Gastrocnemius medialis (tissue), 4 donors: Measurements from ENCODE around the gene SVEP1.

Experiments used
- POLR2A ChIP-seq, 2 donors: fragments of 450-650 bp; IDR thresholded peaks; one replicate each; pipeline ENCODE4 v1.6.1; 2017; ENCODE audit warnings: antibody characterized with exemption in 2 of 2, mild to moderate bottlenecking in 2 of 2, moderate library complexity in 2 of 2
- TF ChIP-seq, protein P1 (sequence below), 5 experiments: fragments of 450-650 bp in 3 of 5; fragments of 200-600 bp in 2 of 5; sonication (generic) in 2 of 5; IDR thresholded peaks in 4 of 5; conservative IDR thresholded peaks in 1 of 5; 1 replicate in 4 of 5; 2 replicates in 1 of 5; pipeline ENCODE4 v1.5.1; 2016 to 2019; ENCODE audit warnings: antibody characterized with exemption in 5 of 5, mild to moderate bottlenecking in 3 of 5, moderate library complexity in 3 of 5

DNA sequence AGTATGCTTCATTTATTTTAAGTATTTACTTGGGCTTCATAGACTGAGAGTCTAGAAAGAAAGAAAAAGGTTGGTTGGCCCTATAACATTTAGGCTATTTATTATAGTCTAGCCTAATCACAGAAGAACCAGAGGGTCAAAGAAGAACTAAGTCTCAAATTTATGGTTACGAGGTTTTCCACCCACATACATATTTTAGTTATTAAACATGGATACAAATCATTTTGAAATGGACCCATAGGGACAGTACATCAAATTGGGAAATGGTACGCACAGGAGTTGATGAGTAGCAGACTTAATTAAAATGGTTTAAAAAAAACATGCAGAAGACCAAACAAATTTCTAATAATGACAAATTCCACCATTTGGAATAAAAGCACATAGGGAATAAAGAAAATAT, 17.7 kb downstream of the SVEP1 start:
- TF ChIP-seq, protein P1, sequence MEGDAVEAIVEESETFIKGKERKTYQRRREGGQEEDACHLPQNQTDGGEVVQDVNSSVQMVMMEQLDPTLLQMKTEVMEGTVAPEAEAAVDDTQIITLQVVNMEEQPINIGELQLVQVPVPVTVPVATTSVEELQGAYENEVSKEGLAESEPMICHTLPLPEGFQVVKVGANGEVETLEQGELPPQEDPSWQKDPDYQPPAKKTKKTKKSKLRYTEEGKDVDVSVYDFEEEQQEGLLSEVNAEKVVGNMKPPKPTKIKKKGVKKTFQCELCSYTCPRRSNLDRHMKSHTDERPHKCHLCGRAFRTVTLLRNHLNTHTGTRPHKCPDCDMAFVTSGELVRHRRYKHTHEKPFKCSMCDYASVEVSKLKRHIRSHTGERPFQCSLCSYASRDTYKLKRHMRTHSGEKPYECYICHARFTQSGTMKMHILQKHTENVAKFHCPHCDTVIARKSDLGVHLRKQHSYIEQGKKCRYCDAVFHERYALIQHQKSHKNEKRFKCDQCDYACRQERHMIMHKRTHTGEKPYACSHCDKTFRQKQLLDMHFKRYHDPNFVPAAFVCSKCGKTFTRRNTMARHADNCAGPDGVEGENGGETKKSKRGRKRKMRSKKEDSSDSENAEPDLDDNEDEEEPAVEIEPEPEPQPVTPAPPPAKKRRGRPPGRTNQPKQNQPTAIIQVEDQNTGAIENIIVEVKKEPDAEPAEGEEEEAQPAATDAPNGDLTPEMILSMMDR (IDR thresholded peaks at IDR 0.05 in 4 of 5, conservative IDR thresholded peaks at IDR 0.05 in 1 of 5), result no peak
- TF ChIP-seq POLR2A (IDR thresholded peaks at IDR 0.05), result no peak
